WTC11 (cell line): ENCODE results near the gene PHF24. TPM values are rescaled to one million over a fixed set of nuclear protein-coding genes. Genes with fewer than 3 reads are reported as not detected.

Experiments
- ATAC-seq: fragments of 200-7000 bp; cut with Tn5 transposase; 2 replicates; pipeline ENCODE4 v1.10.0; 2021; ENCODE audit warnings: mild to moderate bottlenecking, moderate library complexity
- CTCF ChIA-PET: fragments of 300-600 bp; sonication (Branson Sonifier 250); formaldehyde crosslinking; loops from one replicate; lab custom pipeline; 2021; ENCODE audit warnings: antibody characterized with exemption; lab: Charles Lee
- POLR2A ChIA-PET: fragments of 350-600 bp; sonication (Branson Sonifier 250); formaldehyde crosslinking; loops from one replicate; lab custom pipeline; 2021; ENCODE audit warnings: antibody characterized with exemption; lab: Charles Lee
- DNase-seq: peaks from one replicate; pipeline ENCODE4 v3.0.0; 2021; ENCODE audit warnings: low spot score
- H3K27ac Mint-ChIP-seq: 2 replicates; pipeline ENCODE4 v1.8.0; 2021; ENCODE audit warnings: mixed read lengths
- H3K27me3 Mint-ChIP-seq: 2 replicates; pipeline ENCODE4 v1.8.0; 2021; ENCODE audit warnings: low read depth, mild to moderate bottlenecking, moderate library complexity, mixed read lengths
- H3K36me3 Mint-ChIP-seq: 2 replicates; pipeline ENCODE4 v1.8.0; 2021; ENCODE audit warnings: mixed read lengths
- H3K4me1 Mint-ChIP-seq: 2 replicates; pipeline ENCODE4 v1.8.0; 2022; ENCODE audit warnings: mixed read lengths
- H3K4me3 Mint-ChIP-seq: 2 replicates; pipeline ENCODE4 v1.8.0; 2021; ENCODE audit warnings: mild to moderate bottlenecking, moderate library complexity, mixed read lengths
- H3K9me3 Mint-ChIP-seq: 2 replicates; pipeline ENCODE4 v1.8.0; 2021; ENCODE audit warnings: mixed read lengths
- CREM ChIP-seq: sonication (generic); formaldehyde crosslinking; IDR thresholded peaks from 2 replicates; pipeline ENCODE4 v1.8.1; 2022; ENCODE audit warnings: mild to moderate bottlenecking, missing genetic modification reagents, moderate library complexity
- FOXP4 ChIP-seq: sonication (generic); formaldehyde crosslinking; IDR thresholded peaks from 2 replicates; pipeline ENCODE4 v1.8.0; 2022; ENCODE audit warnings: mild to moderate bottlenecking, missing genetic modification reagents
- GABPB1 ChIP-seq: sonication (generic); formaldehyde crosslinking; IDR thresholded peaks from 2 replicates; pipeline ENCODE4 v1.8.1; 2023; ENCODE audit warnings: mild to moderate bottlenecking, missing genetic modification reagents
- RELA ChIP-seq: sonication (generic); formaldehyde crosslinking; IDR thresholded peaks from 2 replicates; pipeline ENCODE4 v1.8.1; 2022; ENCODE audit warnings: missing genetic modification reagents, mild to moderate bottlenecking, borderline replicate concordance
- STAT6 ChIP-seq: sonication (generic); formaldehyde crosslinking; conservative IDR thresholded peaks from 2 replicates; pipeline ENCODE4 v1.8.1; 2023; ENCODE audit warnings: mild to moderate bottlenecking, low read depth, missing genetic modification reagents, moderate library complexity
- TCF7 ChIP-seq: sonication (generic); formaldehyde crosslinking; IDR thresholded peaks from 2 replicates; pipeline ENCODE4 v1.8.0; 2022; ENCODE audit warnings: mild to moderate bottlenecking, low read depth, missing genetic modification reagents, moderate library complexity
- ZMAT4 ChIP-seq: fragments of 250-450 bp; sonication (Bioruptor Pico); IDR thresholded peaks from 2 replicates; pipeline ENCODE4 v1.9.0; 2021; ENCODE audit warnings: mild to moderate bottlenecking
- ZNF232 ChIP-seq: sonication (generic); formaldehyde crosslinking; IDR thresholded peaks from 2 replicates; pipeline ENCODE4 v1.8.0; 2022; ENCODE audit warnings: mild to moderate bottlenecking, missing genetic modification reagents
- ZNF263 ChIP-seq: sonication (generic); formaldehyde crosslinking; IDR thresholded peaks from 2 replicates; pipeline ENCODE4 v1.8.1; 2022; ENCODE audit warnings: low read depth, mild to moderate bottlenecking, moderate library complexity, missing genetic modification reagents
- total RNA-seq: library from RNA; stranded (reverse); gene quantifications from 3 replicates; pipeline ENCODE4 v1.2.3, GENCODE V29; 2021
- TF ChIP-seq, protein P1 (sequence below): fragments of 250-450 bp; sonication (Bioruptor Pico); IDR thresholded peaks from 2 replicates; pipeline ENCODE4 v1.8.0; 2021; ENCODE audit warnings: mild to moderate bottlenecking
- TF ChIP-seq, protein P2 (sequence below): sonication (generic); formaldehyde crosslinking; IDR thresholded peaks from 2 replicates; pipeline ENCODE4 v1.8.0; 2022; ENCODE audit warnings: mild to moderate bottlenecking, missing genetic modification reagents

PHF24 gene
- total RNA-seq, 1 experiment from 2014 or later, result 0.59 TPM

DNA sequence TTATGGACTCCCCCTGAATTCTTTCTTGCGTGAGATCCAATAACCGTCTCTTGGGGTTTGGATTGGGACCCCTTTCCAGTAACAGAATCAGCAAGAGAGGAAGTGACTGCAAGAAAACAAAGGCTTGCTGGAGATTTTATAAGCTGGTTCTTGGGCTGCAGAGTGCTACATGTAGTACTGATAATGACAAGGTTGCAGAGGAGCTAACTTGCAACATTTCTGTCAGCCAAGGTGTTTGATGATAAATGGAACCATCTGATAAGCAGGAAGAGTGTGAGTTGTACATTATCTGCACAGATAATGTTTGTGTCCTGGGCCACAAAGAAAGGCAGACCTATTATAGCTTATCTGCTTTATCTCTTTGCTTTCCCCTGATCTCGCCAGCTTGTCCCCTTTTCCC, 68.6 kb downstream of the PHF24 start:
- Mint-ChIP-seq H3K27ac (peak overlapping the region; percentile 72), H3K27me3 (peaks cover 13% of the 10 kb centered on the region), H3K9me3 (peaks cover 72% of the 10 kb centered on the region), H3K4me1 (peaks cover 37% of the 10 kb centered on the region), H3K36me3 (peaks cover 78% of the 10 kb centered on the region), H3K4me3 (no peak overlapping the region)
- TF ChIP-seq, protein P1, sequence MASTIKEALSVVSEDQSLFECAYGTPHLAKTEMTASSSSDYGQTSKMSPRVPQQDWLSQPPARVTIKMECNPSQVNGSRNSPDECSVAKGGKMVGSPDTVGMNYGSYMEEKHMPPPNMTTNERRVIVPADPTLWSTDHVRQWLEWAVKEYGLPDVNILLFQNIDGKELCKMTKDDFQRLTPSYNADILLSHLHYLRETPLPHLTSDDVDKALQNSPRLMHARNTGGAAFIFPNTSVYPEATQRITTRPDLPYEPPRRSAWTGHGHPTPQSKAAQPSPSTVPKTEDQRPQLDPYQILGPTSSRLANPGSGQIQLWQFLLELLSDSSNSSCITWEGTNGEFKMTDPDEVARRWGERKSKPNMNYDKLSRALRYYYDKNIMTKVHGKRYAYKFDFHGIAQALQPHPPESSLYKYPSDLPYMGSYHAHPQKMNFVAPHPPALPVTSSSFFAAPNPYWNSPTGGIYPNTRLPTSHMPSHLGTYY (CRISPR knock-in tag), result no peak
- TF ChIP-seq GABPB1 (CRISPR knock-in tag), result no peak
- no peak for TF ChIP-seq ZNF232 (CRISPR knock-in tag)
- TF ChIP-seq, protein P2, sequence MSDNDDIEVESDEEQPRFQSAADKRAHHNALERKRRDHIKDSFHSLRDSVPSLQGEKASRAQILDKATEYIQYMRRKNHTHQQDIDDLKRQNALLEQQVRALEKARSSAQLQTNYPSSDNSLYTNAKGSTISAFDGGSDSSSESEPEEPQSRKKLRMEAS, result no peak
- TF ChIP-seq ZNF263 (CRISPR knock-in tag), result no peak
- no peak for TF ChIP-seq FOXP4 (CRISPR knock-in tag)
- no peak for TF ChIP-seq STAT6 (CRISPR knock-in tag)
- no peak for TF ChIP-seq RELA
- ATAC-seq (no peak; the same call in 1 of the 2 replicates), DNase-seq (no peak)
- POLR2A ChIA-PET, result interaction anchor here (0.6 to 0.9 kb wide), 2 partner anchors 32 to 99 kb away, joined by 3 to 8 read pairs; no protein-coding TSS in a partner anchor
- CTCF ChIA-PET, result interaction anchor here (0.7 to 3.8 kb wide), 5 partner anchors 25 to 127 kb away, joined by 3 to 21 read pairs (median 8); no protein-coding TSS in a partner anchor

GRCh38 chr9:35027374-35027773, 69.3 kb downstream of the PHF24 start:
- H3K9me3 Mint-ChIP-seq, result peaks cover 65% of the 10 kb centered on the region
- CTCF ChIA-PET, result interaction anchor here (0.7 to 3.8 kb wide), 8 partner anchors 9 to 326 kb away, joined by 3 to 21 read pairs (median 4); no protein-coding TSS in a partner anchor
- no peak overlapping the region; the same call in 1 of the 2 replicates for H3K4me3 Mint-ChIP-seq

More at GRCh38 chr9:35027374-35027773, 69.3 kb downstream of the PHF24 start:
- Mint-ChIP-seq H3K27ac (peak overlapping the region; percentile 72), H3K36me3 (peaks cover 71% of the 10 kb centered on the region), H3K27me3 (peaks cover 13% of the 10 kb centered on the region), H3K4me1 (peaks cover 37% of the 10 kb centered on the region)
- ATAC-seq (no peak), DNase-seq (no peak)
- no peak for TF ChIP-seq ZMAT4
- TF ChIP-seq STAT6 (CRISPR knock-in tag), result no peak
- no peak for TF ChIP-seq TCF7
- TF ChIP-seq CREM, result no peak
- POLR2A ChIA-PET, result interaction anchor here (0.6 to 0.9 kb wide), 2 partner anchors 33 to 100 kb away, joined by 3 to 8 read pairs; no protein-coding TSS in a partner anchor
